NCI-H774 (cell line): Measurements from ENCODE around the gene SLK.

Experiments
- DNase-seq: peaks from one replicate; lab custom pipeline; 2025; lab: John Stamatoyannopoulos, UW

Gene SLK

DNA sequence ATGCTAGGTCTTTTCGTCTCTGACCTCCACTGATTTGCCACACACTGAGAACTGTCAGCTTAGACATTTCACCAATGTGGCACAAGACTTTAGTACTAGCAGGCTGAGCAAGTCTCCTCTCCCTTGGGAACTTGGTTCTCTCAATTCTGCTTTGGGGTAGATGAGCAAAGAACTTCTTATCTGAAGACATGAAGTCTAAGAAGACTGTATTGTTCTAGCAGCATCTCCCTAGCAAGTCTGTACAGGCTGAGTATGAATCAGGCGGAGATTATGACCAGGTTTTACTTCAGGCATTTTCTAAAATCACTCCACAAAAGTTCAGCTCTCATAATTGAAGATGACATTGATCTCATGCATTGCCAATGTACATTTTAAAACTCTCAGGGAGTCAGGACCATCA, 25.1 kb upstream of the SLK start:
- no peak for DNase-seq

DNA sequence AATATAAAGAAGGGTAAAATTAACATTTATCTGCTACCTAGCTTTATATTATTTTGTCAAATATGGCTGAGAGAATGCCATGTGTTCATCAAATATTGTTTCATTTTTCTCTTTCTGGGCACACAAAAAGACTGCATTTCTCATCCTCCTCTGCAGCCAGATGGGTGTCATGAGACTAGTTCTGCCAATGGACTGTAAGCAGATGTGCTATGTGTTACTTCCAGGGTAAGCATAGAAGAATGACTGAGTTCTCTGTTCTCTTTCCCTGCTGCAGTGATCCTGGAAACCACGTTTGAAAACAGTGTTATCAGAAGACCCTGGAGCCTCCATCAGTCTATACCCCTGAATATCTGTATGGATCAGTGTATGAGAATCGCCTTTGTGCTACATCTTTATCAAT, 24.1 kb upstream of the SLK start:
- DNase-seq, result no peak

DNA sequence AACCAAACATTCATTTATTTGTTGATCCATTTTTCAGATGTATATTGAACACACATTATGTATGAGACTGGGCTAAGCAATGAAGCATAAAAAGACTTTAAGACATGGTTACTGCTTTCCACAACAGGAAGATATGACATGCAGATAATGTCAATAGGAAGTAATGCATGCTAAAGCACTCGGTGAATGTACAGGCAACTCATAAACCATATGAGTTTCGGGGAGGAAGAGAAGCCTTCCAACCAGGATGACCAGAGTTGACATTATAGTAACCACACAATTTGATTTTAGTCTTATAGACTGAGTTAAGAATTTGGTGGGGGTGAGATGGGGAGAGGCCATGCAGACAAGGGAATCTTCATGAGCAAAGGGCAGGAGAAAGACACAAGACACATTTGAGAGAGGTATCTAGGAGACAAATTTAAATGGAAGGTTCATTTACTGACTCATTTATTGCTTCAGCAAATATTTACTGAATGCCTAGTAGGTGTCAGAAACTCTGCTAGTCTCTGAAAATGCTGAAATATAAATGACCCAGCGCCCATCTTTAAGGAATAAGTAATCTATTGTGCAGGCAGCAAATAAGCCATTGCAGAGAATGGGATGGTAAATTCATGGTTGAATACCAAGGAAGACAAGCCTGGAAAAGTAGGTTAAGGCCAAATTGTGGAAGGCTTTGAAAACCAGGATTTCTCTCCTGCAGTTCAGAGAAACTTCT, 19.0 kb upstream of the SLK start:
- DNase-seq, result no peak

- no peak for DNase-seq
These were observed 17.2 kb upstream of the SLK start for GRCh38 chr10:103949728-103950127.

DNA sequence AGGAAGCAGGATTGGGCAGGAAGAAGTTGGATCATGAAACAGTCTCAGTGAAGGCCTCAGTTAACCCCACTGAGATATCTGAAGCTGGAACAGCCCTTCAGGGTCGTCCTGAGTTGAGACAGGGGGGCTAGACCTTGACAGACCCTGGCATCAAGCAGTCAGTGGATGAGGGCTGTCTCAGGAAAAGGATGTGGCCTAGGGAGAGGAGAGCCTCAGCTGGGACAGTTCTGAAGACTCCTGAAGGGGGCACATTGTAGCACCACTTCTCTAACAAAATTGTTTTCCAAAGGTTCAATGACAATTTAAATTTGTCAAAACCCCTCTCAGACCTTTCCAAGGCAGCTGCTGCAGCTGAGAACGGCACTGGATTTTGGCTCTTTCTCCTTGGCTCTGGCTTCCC, 15.8 kb upstream of the SLK start:
- no peak for DNase-seq

GRCh38 chr10:103951942-103952341, 15.0 kb upstream of the SLK start:
- no peak for DNase-seq

GRCh38 chr10:103954543-103954942, 12.4 kb upstream of the SLK start:
- DNase-seq, result no peak

DNA sequence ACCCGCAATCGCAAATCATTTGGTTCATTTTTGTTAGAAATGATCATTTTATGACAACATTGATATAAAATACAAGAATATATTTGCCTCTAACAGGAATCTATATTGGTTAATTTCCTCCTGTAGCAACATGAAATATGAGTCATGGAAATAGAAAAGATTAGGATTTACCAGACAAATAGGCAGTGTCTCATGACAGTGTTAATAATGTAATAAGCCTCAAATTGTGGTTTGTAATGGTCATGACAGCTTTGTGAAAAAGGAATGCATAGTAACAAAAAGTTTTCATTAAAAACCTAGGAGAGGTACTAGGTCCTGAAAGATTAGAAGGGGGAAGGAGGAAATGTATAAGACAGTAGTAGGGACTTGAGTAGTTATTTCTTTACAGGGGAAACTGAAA, 7.9 kb upstream of the SLK start:
- DNase-seq, result no peak

DNA sequence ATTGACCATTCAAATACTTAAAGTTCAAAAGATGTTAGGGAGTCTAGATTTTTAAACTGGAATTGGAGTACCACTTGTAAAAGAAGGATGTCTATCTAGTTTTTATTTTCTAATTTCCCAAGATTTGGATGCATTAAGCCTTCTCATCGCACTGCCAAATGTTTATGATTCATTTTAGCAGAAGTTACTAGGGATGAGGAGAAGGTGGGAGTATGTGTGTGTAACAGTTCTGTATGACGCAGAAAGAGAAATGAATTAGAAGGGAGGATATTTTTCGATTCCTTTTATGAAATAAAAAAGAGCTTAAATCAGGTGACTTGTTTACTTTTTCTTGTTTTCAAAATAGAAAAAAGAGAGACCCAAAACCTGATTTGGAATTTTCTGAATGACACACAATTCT, 6.8 kb upstream of the SLK start:
- no peak for DNase-seq

GRCh38 chr10:103967448-103968071, 620 bp downstream of the SLK start:
- no peak for DNase-seq

DNA sequence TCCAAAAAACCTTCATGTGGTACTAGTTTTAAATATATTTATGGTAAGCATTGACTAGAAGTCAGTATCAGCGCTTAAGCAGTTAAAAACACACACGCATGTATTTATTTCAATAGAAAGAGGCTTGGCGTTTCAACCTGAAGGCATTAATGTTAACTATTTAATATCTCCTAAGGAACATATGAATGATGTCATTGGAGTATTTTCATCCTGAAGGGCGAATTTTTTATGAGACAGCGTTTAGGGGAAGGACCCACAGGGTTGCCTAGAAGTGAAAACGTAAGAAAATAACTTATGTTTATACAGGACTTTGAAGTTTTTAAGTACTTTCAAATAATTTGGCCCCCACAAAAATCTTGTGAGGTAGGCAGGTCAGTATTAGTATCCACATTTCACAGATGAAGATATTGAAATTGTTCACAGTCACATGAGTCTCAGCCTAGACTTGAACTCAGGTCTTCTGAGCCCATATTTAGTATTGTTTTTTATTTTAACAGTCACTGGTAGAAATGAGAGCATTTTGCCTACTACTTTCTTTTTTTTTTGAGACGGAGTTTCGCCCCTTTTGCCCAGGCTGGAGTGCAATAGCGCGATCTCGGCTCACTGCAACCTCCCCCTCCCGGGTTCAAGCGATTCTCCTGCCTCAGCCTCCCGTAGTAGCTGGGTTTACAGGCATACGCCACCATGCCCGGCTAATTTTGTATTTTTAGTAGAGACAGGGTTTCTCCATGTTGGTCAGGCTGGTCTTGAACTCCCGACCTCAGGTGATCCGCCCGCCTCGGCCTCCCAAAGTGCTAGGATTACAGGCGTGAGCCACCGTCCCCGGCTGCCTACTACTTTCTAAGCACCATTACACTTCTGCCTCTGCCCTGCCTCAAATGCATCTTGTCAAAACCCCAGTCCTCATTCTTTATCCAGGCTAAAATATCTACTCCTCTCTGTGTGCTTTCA, 1.8 kb downstream of the SLK start:
- no peak for DNase-seq

GRCh38 chr10:103969436-103969835, 2.5 kb downstream of the SLK start:
- no peak for DNase-seq

DNA sequence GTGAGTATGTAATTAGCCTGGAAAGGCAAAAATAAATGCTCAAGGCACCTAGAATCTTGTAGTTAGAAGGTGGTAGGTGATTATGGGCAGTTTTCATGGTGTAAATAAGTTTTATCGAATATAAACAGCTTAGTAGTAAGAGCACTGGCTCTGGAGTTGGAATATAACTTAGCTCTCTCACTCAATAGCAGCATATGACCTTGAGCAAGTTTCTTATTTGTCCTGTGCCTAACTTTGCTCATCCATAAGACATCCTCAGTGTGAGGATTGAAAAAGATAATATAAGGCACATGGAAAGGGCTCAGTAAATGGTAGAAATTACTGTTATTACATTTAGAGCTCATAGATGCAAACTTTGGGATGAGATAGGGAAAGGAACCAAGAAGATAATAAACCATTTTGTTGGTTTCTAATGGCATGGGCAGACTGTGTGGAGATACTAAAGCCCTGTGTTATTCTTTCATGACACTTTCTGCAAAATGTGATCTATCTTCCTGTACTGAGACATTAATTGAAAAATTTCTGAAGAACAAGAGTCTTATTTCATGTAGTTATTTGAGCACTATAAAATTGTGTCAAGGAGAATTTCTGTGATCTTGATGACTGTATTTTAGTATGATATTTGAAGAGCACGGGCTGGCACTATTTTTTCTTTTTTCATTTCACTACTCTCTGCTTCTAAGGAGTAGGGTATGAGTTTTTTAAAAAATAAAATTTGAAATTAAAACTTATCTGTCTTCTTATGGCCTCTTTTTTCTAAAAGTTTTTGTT, 3.1 kb downstream of the SLK start:
- DNase-seq, result no peak

DNA sequence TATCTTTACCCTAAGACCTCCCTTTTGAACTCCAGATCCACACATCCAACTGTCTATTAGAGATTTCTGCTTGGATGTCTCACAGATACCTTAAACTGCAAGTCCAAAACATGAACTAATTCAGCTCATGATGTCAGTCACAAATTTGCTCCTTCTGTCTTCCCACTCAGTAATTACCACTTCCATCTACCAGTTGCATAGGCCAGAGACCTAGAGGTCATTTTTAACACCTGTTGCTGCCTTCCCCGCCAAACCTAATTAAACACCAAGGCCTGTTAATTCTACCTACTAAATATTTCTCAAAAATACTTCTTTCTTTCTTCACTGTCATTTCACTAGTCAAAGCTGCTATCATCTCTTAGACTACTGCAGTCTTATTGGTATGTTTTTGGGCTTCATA, 8.2 kb downstream of the SLK start:
- no peak for DNase-seq

- no peak for DNase-seq
These were observed 10.3 kb downstream of the SLK start for GRCh38 chr10:103977204-103977603.

- no peak for DNase-seq
These were observed 12.6 kb downstream of the SLK start for GRCh38 chr10:103979530-103979929.

- DNase-seq, result no peak
These were observed 13.5 kb downstream of the SLK start for GRCh38 chr10:103980288-103980906.

GRCh38 chr10:103982639-103983038, 15.7 kb downstream of the SLK start:
- DNase-seq, result no peak

DNA sequence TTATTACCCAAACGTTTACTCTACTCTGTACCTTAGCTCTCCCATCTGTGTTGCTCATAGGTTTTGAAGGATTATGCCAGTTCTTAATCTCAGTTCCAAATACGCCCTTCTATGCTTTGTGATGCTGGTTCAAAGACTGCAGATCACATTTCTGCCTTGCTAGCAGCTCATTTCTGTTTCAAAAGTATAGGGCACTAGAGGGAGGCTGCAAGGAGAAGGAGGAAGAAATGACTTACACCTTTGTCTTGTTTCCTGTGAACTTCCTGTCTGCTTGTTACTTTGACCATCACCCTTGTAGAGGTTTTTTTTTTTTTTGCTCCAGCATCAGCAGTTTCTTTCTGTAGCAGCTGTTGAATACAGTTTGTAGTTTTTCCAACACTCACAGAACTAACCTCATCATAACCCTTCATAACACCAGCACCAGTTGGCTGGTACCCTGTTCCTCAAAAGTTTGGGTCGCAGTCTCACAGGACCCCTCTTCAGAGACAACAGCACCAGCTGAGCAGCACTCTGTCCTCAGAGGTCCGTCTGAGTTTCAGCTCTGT, 16.5 kb downstream of the SLK start:
- no peak for DNase-seq

- DNase-seq, result no peak
These were observed 18.8 kb downstream of the SLK start for GRCh38 chr10:103985726-103986125.

- no peak for DNase-seq
These were observed 19.4 kb downstream of the SLK start for GRCh38 chr10:103986360-103986759.
